ENCODE results near the gene LUC7L3.

GRCh38 chr17:50758524-50758923 is 39.1 kb downstream of the LUC7L3 start:
- TF ChIP-seq CTCF (IDR thresholded peaks at IDR 0.05; ENCODE audit: extremely low read depth in 1 of 2, insufficient read depth in 1 of 2, low read depth in 1 of 2, low read length in 2 of 2) (no peak), POLR2A (IDR thresholded peaks at IDR 0.05; ENCODE audit: low read depth, low read length) (no peak)
